Activated naive CD8-positive, alpha-beta T cell treated with anti-CD3 and anti-CD28 coated beads for 36 hours (primary cell): Measurements from ENCODE around the gene TULP4. TPM values are rescaled to one million over a fixed set of nuclear protein-coding genes. Genes with fewer than 3 reads are reported as not detected.

Experiments
- DNase-seq: peaks from one replicate; pipeline ENCODE4 v3.0.0; 2021
- H3K27ac Mint-ChIP-seq: one replicate; pipeline ENCODE4 v1.8.0; 2022; ENCODE audit warnings: mild to moderate bottlenecking, moderate library complexity, mixed read lengths
- H3K27me3 Mint-ChIP-seq: one replicate; pipeline ENCODE4 v1.8.0; 2022; ENCODE audit warnings: mild to moderate bottlenecking, mixed read lengths
- H3K36me3 Mint-ChIP-seq: one replicate; pipeline ENCODE4 v1.8.0; 2021; ENCODE audit warnings: mild to moderate bottlenecking, mixed read lengths
- H3K4me1 Mint-ChIP-seq: one replicate; pipeline ENCODE4 v1.8.0; 2021; ENCODE audit warnings: mixed read lengths
- H3K4me3 Mint-ChIP-seq: one replicate; pipeline ENCODE4 v1.8.0; 2022; ENCODE audit warnings: mild to moderate bottlenecking, moderate library complexity, mixed read lengths
- H3K9me3 Mint-ChIP-seq: one replicate; pipeline ENCODE4 v1.8.0; 2022; ENCODE audit warnings: mixed read lengths
- total RNA-seq, 2 experiments: library from RNA; stranded (reverse); gene quantifications; one replicate each; pipeline ENCODE4 v1.2.3, GENCODE V29; 2021

TULP4 gene
- total RNA-seq, 2 experiments from 2014 or later = 17.0 TPM

DNA sequence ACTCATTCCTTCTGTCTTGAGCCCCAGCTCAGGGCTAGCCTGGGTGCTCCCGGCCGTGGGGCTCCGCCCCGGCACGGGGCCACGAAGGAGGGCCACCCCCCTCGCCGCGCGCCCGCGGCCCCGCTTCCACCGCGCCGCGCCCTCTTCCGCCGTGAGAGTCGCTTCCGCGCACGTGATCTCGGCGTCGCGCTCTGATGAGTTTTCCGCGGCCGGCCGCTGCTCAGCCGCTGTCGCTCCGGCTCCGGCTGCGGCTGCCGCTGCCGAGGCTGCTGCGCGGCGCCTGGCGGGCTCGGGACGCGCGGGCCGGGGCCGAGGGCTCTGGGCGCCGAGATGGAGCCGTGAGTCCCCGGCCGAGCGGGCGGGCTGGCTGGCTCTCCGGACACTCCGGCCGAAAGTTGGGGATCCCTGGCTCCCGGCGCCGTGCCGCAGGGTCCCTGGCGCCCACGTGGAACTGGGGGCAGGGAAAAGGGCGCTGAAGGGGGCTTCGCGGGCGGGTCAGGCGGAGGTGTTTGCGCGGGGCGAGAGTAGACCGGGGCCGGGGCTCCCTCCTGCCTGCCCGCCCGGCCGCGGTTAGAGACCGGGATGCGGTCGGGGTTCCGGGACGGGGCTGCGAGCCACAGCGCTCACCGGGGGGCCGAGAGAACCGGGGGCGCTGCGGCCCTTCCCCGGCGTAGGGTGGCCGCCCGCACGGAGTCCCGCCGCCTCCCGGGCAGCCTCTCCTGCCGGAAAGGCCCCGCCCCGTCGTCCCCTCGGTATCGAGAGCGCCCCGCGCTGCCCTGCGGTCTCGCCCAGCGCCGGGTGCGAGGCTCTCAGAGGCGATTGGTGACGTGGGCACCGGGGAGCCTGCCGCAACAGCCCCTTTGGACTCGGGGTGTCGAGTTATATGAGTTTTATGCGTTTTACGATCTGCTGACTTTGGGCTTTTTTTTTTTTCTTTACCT lies 247.9 kb downstream of the TULP4 start, which contains the start of gene TMEM181:
TSS of gene TMEM181 (plus strand) at position 197 of the 941 bp plus-strand sequence. CDS start at position 331, 134 bp downstream.
- no peaks in the 10 kb centered on the region for H3K27me3 Mint-ChIP-seq
- H3K9me3 Mint-ChIP-seq = no peaks in the 10 kb centered on the region

DNA sequence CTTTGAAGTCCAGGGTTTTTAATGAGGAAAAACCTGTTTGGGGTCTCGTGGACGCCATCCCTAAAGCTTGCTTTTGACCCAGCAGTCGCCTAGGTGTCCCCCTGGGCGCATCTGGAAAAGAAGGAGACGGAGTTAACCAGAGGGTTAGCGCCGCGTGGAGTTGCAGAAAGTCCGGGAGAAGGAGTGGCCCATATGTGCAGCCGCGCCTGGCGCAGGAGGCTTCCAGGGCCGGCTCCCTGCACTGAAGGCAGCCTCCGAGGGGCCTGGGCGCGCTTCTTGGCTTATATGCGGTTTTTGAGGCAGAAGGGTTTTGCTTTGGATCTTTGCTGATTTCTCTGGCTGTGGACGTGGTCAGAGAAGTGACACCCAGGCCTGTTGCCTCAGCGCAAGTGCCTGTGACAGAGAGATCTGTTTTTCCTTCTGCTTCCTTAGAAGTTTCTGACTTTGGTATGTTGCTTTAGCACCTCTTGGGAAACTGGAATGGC lies 248.6 kb downstream of the TULP4 start:
- Mint-ChIP-seq H3K9me3 (no peaks in the 10 kb centered on the region), H3K4me1 (peaks cover 30% of the 10 kb centered on the region), H3K27me3 (no peaks in the 10 kb centered on the region), H3K36me3 (peaks cover 24% of the 10 kb centered on the region), H3K27ac (peak overlapping the region; percentile 95), H3K4me3 (peak overlapping the region; percentile 97)
- peak; percentile 16 for DNase-seq

More for the DNA sequence above, 247.9 kb downstream of the TULP4 start, which contains the start of gene TMEM181:
- peak; percentile 89 for DNase-seq
- Mint-ChIP-seq H3K27ac (peak within 1 kb of the TSS; percentile 95), H3K36me3 (peaks cover 22% of the 10 kb centered on the region), H3K4me3 (peak within 1 kb of the TSS; percentile 97), H3K4me1 (peaks cover 29% of the 10 kb centered on the region)

Other genes with a start within 250 kb of the TULP4 start
- 1 to 10 TPM; 2.8 to 4.1 TPM for gene SERAC1, start 144.2 kb upstream of the TULP4 start, total RNA-seq
- 10 to 100 TPM; 24.5 to 26.6 TPM for gene GTF2H5, start 144.1 kb upstream of the TULP4 start, total RNA-seq
- 10 to 100 TPM; 10.1 to 10.5 TPM for gene TMEM181, start 247.6 kb downstream of the TULP4 start, total RNA-seq